OCI-LY1 (cell line): Measurements from ENCODE around the gene SH3RF3.

Source experiments
- H2AFZ ChIP-seq: fragments of 200-600 bp; sonication (generic), shearing (Covaris generic); 2 replicates; pipeline ENCODE4 v1.6.0; 2014; ENCODE audit warnings: antibody characterized with exemption, mild to moderate bottlenecking, low read length
- H3F3A ChIP-seq: fragments of 200-600 bp; sonication (generic), shearing (Covaris generic); 2 replicates; pipeline ENCODE4 v1.6.0; 2014; ENCODE audit warnings: mild to moderate bottlenecking, antibody characterized with exemption, low read length, moderate library complexity; ENCODE audit not compliant: insufficient read depth
- H3K27ac ChIP-seq: fragments of 200-600 bp; sonication (generic); 2 replicates; pipeline ENCODE4 v1.5.1; 2014; ENCODE audit warnings: low read length, mixed run types, mild to moderate bottlenecking, low read depth; ENCODE audit not compliant: poor library complexity, severe bottlenecking
- H3K27me3 ChIP-seq: fragments of 200-600 bp; sonication (generic); 2 replicates; pipeline ENCODE4 v1.6.0; 2014; ENCODE audit warnings: antibody characterized with exemption, mild to moderate bottlenecking, low read length, moderate library complexity; ENCODE audit not compliant: insufficient read depth
- H3K36me3 ChIP-seq: fragments of 200-600 bp; sonication (generic); 2 replicates; pipeline ENCODE4 v1.6.1; 2014; ENCODE audit warnings: mild to moderate bottlenecking, antibody characterized with exemption, low read length, moderate library complexity, mixed read lengths; ENCODE audit not compliant: insufficient read depth
- H3K4me1 ChIP-seq: fragments of 200-600 bp; sonication (generic); 2 replicates; pipeline ENCODE4 v1.5.1; 2014; ENCODE audit warnings: mild to moderate bottlenecking, low read length, moderate library complexity; ENCODE audit not compliant: insufficient read depth, severe bottlenecking
- H3K4me2 ChIP-seq: fragments of 200-600 bp; sonication (generic), shearing (Covaris generic); 2 replicates; pipeline ENCODE4 v1.6.1; 2014; ENCODE audit warnings: low read length
- H3K4me3 ChIP-seq: fragments of 200-600 bp; sonication (generic); 2 replicates; pipeline ENCODE4 v1.5.1; 2014; ENCODE audit warnings: low read length, low read depth, mild to moderate bottlenecking, mixed read lengths; ENCODE audit not compliant: poor library complexity, severe bottlenecking
- H3K79me2 ChIP-seq: fragments of 200-600 bp; shearing (Covaris generic); 2 replicates; pipeline ENCODE4 v1.6.1; 2016; ENCODE audit warnings: mixed run types, low read length, mixed read lengths; ENCODE audit not compliant: insufficient read depth
- H3K9ac ChIP-seq: fragments of 200-600 bp; sonication (generic), shearing (Covaris generic); 2 replicates; pipeline ENCODE4 v1.6.1; 2014; ENCODE audit warnings: mild to moderate bottlenecking, low read length, mixed read lengths
- H3K9me2 ChIP-seq: fragments of 200-600 bp; sonication (generic), shearing (Covaris generic); 2 replicates; pipeline ENCODE4 v1.6.1; 2014; ENCODE audit warnings: low read depth, mild to moderate bottlenecking, low read length, mixed read lengths
- H3K9me3 ChIP-seq: fragments of 200-600 bp; shearing (Covaris generic); 2 replicates; pipeline ENCODE4 v1.6.1; 2014; ENCODE audit warnings: low read length, mixed read lengths
- H4K20me1 ChIP-seq: fragments of 200-600 bp; sonication (generic), shearing (Covaris generic); 2 replicates; pipeline ENCODE4 v1.6.0; 2016; ENCODE audit warnings: mild to moderate bottlenecking, low read length; ENCODE audit not compliant: insufficient read depth
- EZH2 ChIP-seq: fragments of 200-600 bp; sonication (generic), shearing (Covaris generic); IDR thresholded peaks from 2 replicates; pipeline ENCODE4 v1.8.0; 2017; ENCODE audit warnings: borderline replicate concordance, mixed run types, mild to moderate bottlenecking, antibody characterized with exemption, low read length, moderate library complexity, mixed read lengths
- TF ChIP-seq, protein P1 (sequence below): fragments of 200-600 bp; sonication (generic), shearing (Covaris generic); IDR thresholded peaks from 2 replicates; pipeline ENCODE4 v1.5.1; 2017; ENCODE audit warnings: mild to moderate bottlenecking, antibody characterized with exemption, low read length, moderate library complexity, mixed read lengths

Gene SH3RF3

DNA sequence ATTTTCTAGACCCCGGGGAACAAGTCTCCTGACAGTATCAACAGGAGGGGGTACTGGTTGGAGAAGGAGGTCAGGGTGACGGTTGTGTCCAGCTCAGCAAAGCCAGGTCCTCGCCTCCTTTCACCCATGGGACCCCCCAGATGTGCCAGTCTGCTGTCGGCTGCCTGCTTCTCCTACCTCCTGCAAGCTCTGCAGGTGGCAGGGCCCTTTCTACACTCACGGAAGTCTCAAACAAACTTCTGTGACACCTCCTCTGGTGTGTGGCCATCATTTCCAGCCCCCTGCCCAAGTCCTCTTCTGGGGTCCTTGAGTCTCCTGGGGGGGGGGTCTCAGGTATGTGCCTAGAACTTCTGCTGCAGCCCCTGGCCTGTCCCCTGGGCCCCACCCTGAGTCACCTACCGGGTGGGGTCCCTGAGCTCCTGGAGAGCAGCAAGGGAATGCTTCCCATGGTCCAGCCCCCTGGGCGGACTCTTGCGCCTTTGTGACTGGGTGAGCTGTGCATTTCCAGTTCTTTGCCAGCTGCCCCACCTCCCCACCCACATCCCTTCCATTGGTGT lies 12.8 kb downstream of the SH3RF3 start:
- TF ChIP-seq, protein P1, sequence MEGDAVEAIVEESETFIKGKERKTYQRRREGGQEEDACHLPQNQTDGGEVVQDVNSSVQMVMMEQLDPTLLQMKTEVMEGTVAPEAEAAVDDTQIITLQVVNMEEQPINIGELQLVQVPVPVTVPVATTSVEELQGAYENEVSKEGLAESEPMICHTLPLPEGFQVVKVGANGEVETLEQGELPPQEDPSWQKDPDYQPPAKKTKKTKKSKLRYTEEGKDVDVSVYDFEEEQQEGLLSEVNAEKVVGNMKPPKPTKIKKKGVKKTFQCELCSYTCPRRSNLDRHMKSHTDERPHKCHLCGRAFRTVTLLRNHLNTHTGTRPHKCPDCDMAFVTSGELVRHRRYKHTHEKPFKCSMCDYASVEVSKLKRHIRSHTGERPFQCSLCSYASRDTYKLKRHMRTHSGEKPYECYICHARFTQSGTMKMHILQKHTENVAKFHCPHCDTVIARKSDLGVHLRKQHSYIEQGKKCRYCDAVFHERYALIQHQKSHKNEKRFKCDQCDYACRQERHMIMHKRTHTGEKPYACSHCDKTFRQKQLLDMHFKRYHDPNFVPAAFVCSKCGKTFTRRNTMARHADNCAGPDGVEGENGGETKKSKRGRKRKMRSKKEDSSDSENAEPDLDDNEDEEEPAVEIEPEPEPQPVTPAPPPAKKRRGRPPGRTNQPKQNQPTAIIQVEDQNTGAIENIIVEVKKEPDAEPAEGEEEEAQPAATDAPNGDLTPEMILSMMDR: no peak
- no peak for TF ChIP-seq EZH2
- H3K4me1 ChIP-seq: no peaks in the 10 kb centered on the region
- no peak overlapping the region for H3K9ac ChIP-seq

DNA sequence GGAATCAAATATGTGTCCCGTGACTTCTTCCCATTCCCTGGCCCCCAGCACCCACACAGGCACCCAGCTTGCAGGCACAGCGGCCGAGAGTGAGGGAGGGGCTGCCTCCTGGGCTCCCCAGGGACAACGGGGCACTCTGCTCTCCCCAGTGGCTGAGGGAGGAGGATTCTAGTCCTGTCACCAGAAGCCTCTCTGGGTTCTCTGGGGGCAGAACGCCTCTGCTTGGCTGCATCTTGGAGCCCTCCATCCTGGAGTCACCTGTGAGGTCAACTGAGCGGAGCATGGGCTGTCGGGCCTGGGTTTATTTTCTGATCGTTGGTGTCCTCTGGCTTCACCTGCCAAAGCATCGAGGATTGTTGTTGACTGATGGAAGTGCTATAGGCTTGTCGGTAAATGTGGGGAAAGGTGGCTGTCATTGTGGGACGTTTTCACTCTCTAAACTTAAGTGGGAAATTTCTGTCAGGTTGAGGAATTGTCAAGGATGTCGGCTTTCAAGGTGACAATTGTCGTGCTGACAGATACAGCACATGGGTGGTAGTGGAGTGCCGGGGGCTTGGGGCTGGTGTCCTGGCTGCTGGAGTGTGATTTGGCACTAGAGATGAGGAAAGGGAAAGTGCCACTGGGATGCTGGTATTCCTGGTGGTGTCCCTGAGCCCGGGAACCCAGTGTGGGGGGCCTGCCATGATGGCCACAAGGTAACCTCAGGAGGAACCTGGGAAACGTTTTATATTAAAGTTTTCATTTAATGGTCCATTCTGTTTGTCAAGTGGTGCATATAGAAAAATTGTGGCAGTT lies 13.6 kb downstream of the SH3RF3 start:
- TF ChIP-seq, protein P1: no peak
- TF ChIP-seq EZH2: no peak
- Histone ChIP-seq H3K27me3 (0 out of 2 replicates have a peak, but pooled peaks cover 3% of the 10 kb centered on the region), H3K36me3 (no peaks in the 10 kb centered on the region), H3K4me3 (no peak overlapping the region), H3K4me2 (no peak overlapping the region), H3F3A (no peaks in the 10 kb centered on the region), H3K4me1 (no peaks in the 10 kb centered on the region), H3K9me2 (no peaks in the 10 kb centered on the region), H2AFZ (no peak overlapping the region), H3K27ac (no peak overlapping the region), H3K9me3 (no peaks in the 10 kb centered on the region), H4K20me1 (no peaks in the 10 kb centered on the region), H3K79me2 (no peaks in the 10 kb centered on the region), H3K9ac (no peak overlapping the region)

More for the DNA sequence above, 12.8 kb downstream of the SH3RF3 start:
- Histone ChIP-seq H3K4me3 (no peak overlapping the region), H3K36me3 (no peaks in the 10 kb centered on the region), H3K9me3 (no peaks in the 10 kb centered on the region), H3K9me2 (no peaks in the 10 kb centered on the region), H3K27me3 (0 out of 2 replicates have a peak, but pooled peaks cover 3% of the 10 kb centered on the region), H4K20me1 (no peaks in the 10 kb centered on the region), H3K4me2 (no peak overlapping the region), H3K27ac (no peak overlapping the region), H3K79me2 (no peaks in the 10 kb centered on the region), H3F3A (no peaks in the 10 kb centered on the region), H2AFZ (no peak overlapping the region)

DNA sequence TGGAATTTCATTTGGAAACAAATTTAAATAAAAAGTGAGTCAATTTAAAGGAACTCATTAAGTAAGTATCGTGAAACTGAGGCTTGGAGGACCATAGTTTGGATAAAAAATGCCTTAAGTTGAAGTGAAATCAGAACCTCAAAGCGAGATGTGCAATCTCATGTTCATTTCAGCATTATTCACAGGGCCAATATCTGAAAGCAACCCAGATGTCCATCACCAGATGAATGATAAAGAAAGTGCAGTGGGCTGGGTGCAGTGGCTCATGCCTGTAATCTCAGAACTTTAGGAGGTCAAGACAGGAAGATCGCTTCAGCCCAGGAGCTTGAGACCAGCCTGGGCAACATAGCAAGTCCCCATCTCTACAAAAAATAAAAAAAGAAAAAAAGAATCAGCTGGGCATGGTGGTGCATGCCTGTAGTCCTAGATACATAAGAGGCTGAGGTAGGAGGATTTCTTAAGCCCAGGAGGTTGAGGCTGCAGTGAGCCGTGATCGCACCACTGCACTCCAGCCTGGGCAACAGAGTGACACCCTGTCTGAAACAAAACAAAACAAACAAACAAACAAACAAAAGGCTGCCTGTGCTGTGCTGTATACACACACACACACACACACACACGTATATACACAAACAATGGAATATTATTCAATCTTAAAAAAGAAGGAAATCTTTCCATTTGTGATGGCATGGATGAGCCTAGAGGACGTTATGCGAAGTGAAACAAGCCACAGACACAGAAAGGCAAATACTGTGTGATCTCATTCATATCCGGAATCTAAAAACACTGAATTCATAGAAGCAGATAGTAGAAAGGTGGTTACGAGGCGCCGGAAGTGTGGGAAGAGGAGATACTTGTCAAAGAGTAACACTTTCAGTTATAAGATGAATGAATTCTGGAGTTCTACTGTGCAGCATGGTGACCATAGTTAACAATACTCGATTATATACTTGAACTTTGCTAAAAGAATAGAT lies 14.5 kb downstream of the SH3RF3 start:
- Histone ChIP-seq H3K79me2 (no peaks in the 10 kb centered on the region), H3K9me2 (no peaks in the 10 kb centered on the region), H3K4me1 (no peaks in the 10 kb centered on the region), H4K20me1 (no peaks in the 10 kb centered on the region), H3F3A (no peaks in the 10 kb centered on the region), H3K9ac (no peak overlapping the region), H3K9me3 (no peaks in the 10 kb centered on the region), H3K27ac (no peak overlapping the region), H2AFZ (no peak overlapping the region), H3K4me3 (no peak overlapping the region), H3K27me3 (0 out of 2 replicates have a peak, but pooled peaks cover 3% of the 10 kb centered on the region), H3K36me3 (no peaks in the 10 kb centered on the region), H3K4me2 (no peak overlapping the region)
- no peak for TF ChIP-seq EZH2
- TF ChIP-seq, protein P1: no peak
